Esophagus squamous epithelium (tissue), 5 donors: ENCODE data around the gene KNOP1. TPM values are rescaled to one million over a fixed set of nuclear protein-coding genes. Genes with fewer than 3 reads are reported as not detected.
"Not testable (repeated sequence)": the region's sequence is repeated elsewhere in the genome, so short reads cannot be mapped to it uniquely, and the experiment has no call there.

Experiments used
- DNase-seq: peaks from one replicate; lab custom pipeline; 2025; lab: John Stamatoyannopoulos, UW
- H3K27ac ChIP-seq, 4 donors: fragments of 200-600 bp; sonication (generic); one replicate each; pipeline ENCODE4 v1.5.1; 2016 to 2019; ENCODE audit warnings: mild to moderate bottlenecking in 1 of 4
- H3K27me3 ChIP-seq, 4 donors: fragments of 200-600 bp; sonication (generic); 1 replicate in 3 of 4; 2 replicates in 1 of 4; pipeline versions ENCODE4 v1.5.1 to v1.6.0; 2017 to 2021; ENCODE audit warnings: antibody characterized with exemption in 1 of 4
- H3K36me3 ChIP-seq, 3 donors: fragments of 200-600 bp; sonication (generic); one replicate each; pipeline ENCODE4 v1.5.1; 2016 to 2019
- H3K4me1 ChIP-seq, 3 donors: fragments of 200-600 bp; sonication (generic); one replicate each; pipeline ENCODE4 v1.5.1; 2017 to 2019
- H3K4me3 ChIP-seq, 4 donors: fragments of 200-600 bp; sonication (generic); 1 replicate in 3 of 4; 2 replicates in 1 of 4; pipeline ENCODE4 v1.5.1; 2016 to 2019; ENCODE audit warnings: mild to moderate bottlenecking in 2 of 4, moderate library complexity in 1 of 4
- H3K9me3 ChIP-seq, 3 donors: fragments of 200-600 bp; sonication (generic); one replicate each; pipeline ENCODE4 v1.5.1; 2016 to 2019
- POLR2A ChIP-seq, 4 donors: fragments of 450-650 bp; IDR thresholded peaks; one replicate each; pipeline ENCODE4 v1.6.1; 2017; ENCODE audit warnings: antibody characterized with exemption in 4 of 4, mild to moderate bottlenecking in 4 of 4, moderate library complexity in 3 of 4
- WGBS, 2 donors: methylation state at CpG; one replicate each; pipeline ENCODE4 v1.1.5; 2018; 5-methylcytosine and 5-hydroxymethylcytosine counted together
- intact Hi-C: fragments of 100-400 bp; cut with DNase I; formaldehyde crosslinking; loops from one replicate; pipeline ENCODE4 v1.15.0; 2022
- total RNA-seq, 4 donors: library from RNA; depleted of rRNA; stranded (reverse); fragments of >200 nt; gene quantifications; one replicate each; pipeline ENCODE4 v1.1.0, GENCODE V29; 2016
- TF ChIP-seq, protein P1 (sequence below), 6 experiments: fragments of 450-650 bp in 4 of 6; fragments of 200-600 bp in 2 of 6; sonication (generic) in 2 of 6; IDR thresholded peaks; one replicate each; pipeline ENCODE4 v1.5.1; 2016 to 2019; ENCODE audit warnings: antibody characterized with exemption in 6 of 6, mild to moderate bottlenecking in 4 of 6, moderate library complexity in 4 of 6
- donor health status: DM: yes; HTN: yes; CAD: no.

KNOP1 gene
- total RNA-seq, 4 donors from 2014 or later, result 9.0 to 14.3 (median 11.7) TPM

DNA sequence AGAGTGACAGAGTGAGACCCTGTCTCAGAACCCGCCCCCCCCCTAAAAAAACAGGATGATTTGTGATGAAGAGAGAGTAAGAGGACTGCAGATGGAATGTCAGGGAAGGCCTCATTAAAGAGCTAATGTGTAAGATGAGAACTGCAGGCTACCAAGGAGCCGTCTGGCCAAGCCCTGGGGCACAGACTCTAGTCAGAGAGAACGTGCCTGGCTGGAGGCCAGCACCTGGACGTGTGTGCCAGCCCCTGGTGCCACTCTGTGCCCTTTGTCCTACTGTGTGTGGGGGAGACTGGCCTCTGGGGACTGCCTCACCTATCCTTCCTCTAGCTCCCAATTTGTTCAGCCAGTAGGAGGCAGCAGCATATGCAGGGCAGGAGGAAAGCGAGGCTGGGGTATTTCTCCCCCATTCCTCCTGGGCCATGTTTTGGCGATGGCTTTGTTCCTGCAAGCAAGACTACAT, 37.1 kb downstream of the KNOP1 start:
- no peak for TF ChIP-seq POLR2A (IDR thresholded peaks at IDR 0.05)
- TF ChIP-seq, protein P1, sequence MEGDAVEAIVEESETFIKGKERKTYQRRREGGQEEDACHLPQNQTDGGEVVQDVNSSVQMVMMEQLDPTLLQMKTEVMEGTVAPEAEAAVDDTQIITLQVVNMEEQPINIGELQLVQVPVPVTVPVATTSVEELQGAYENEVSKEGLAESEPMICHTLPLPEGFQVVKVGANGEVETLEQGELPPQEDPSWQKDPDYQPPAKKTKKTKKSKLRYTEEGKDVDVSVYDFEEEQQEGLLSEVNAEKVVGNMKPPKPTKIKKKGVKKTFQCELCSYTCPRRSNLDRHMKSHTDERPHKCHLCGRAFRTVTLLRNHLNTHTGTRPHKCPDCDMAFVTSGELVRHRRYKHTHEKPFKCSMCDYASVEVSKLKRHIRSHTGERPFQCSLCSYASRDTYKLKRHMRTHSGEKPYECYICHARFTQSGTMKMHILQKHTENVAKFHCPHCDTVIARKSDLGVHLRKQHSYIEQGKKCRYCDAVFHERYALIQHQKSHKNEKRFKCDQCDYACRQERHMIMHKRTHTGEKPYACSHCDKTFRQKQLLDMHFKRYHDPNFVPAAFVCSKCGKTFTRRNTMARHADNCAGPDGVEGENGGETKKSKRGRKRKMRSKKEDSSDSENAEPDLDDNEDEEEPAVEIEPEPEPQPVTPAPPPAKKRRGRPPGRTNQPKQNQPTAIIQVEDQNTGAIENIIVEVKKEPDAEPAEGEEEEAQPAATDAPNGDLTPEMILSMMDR (IDR thresholded peaks at IDR 0.05), result no peak
- H3K27me3 ChIP-seq, result no peaks in the 10 kb centered on the region
- no peaks in the 10 kb centered on the region for H3K4me1 ChIP-seq
- H3K4me3 ChIP-seq, result no peak overlapping the region
- H3K27ac ChIP-seq, result no peak overlapping the region
- H3K9me3 ChIP-seq, result no peaks in the 10 kb centered on the region
- WGBS, 2 donors, result 53 to 64% methylated on average over 3 to 6 of the region's 6 CpGs
- intact Hi-C loops, result no loop called here
- no peak for DNase-seq
- peaks cover 6 to 90% (median 8%) of the 10 kb centered on the region in 3 donors for H3K36me3 ChIP-seq

DNA sequence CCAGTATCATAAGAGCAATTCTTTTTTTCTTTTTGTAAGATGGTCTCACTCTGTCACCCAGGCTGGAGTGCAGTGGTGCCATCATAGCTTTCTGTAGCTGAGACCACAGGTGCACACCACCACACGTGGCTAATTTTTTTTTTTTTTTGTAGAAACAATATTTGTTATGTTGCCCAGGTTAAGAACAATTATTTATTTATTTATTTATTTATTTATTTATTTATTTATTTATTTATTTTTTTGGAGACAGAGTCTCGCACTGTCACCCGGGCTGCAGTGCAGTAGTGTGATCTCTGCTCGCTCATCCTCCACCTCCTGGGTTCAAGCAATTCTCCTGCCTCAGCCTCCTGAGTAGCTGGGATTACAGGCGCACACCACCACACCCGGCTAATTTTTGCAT, 38.7 kb downstream of the KNOP1 start:
- 87 to 94% methylated on average over 5 to 6 of the region's 6 CpGs for WGBS, 2 donors
- peaks cover 0 to 90% (median 8%) of the 10 kb centered on the region in 3 donors for H3K36me3 ChIP-seq
- H3K27ac ChIP-seq, intact Hi-C loops, DNase-seq, H3K27me3 ChIP-seq, H3K4me3 ChIP-seq, H3K9me3 ChIP-seq, H3K4me1 ChIP-seq: not testable (repeated sequence)

DNA sequence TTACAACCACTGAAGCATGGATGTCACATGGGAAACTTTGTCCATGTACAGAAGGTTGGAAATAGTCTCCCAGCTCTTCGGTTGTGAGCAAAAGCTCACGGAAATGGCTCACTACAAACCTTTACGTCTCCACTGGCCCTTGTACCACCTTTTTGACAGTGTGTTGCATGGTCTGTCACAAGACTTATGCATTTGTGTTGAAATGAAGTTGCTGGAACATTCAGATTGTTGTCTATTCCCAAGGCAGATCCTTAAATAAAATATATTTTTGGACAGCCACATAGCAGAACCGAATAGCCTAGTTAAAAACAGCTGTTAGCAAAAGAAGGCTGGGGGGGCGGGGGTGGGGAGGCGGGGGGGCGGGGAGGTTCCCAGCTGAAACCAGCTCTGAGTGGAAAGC, 39.2 kb downstream of the KNOP1 start:
- H3K4me1 ChIP-seq, result no peaks in the 10 kb centered on the region
- no peak for DNase-seq
- H3K4me3 ChIP-seq, result no peak overlapping the region
- 77 to 86% methylated on average over 4 to 7 of the region's 7 CpGs for WGBS, 2 donors
- no peaks in the 10 kb centered on the region for H3K27me3 ChIP-seq
- TF ChIP-seq, protein P1 (IDR thresholded peaks at IDR 0.05), result no peak
- no peak for TF ChIP-seq POLR2A (IDR thresholded peaks at IDR 0.05)
- intact Hi-C loops, result no loop called here
- peaks cover 0 to 87% (median 8%) of the 10 kb centered on the region in 3 donors for H3K36me3 ChIP-seq
- H3K27ac ChIP-seq, result no peak overlapping the region
- no peaks in the 10 kb centered on the region for H3K9me3 ChIP-seq

DNA sequence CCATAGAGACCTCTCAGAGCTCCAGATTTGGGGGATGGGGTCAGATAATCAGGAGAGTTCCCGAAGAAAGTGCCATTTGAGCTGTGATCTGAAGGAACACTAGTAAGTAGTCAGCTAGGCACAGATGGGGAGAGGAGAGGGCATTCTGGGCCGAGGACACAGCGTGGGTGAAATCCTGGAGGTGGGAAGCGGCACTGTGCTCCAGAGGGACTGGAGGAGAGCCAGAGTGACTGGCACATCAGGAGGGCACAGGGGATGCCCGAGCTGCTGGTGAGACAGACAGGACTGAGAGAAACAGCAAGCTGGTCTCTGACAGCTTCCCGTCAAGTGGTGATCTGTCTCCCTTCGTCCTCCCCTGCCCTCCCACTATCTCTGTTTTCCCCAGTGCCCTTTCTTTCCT, 40.6 kb downstream of the KNOP1 start:
- no peaks in the 10 kb centered on the region for H3K4me1 ChIP-seq
- intact Hi-C loops, result no loop called here
- peaks cover 0 to 85% (median 2%) of the 10 kb centered on the region in 3 donors for H3K36me3 ChIP-seq
- WGBS, 2 donors, result 81 to 86% methylated on average over 5 to 7 of the region's 7 CpGs
- H3K9me3 ChIP-seq, result no peaks in the 10 kb centered on the region
- DNase-seq, result no peak
- H3K27ac ChIP-seq, result no peak overlapping the region
- no peak overlapping the region for H3K4me3 ChIP-seq
- TF ChIP-seq, protein P1 (IDR thresholded peaks at IDR 0.05), result no peak
- TF ChIP-seq POLR2A (IDR thresholded peaks at IDR 0.05), result no peak
- no peaks in the 10 kb centered on the region for H3K27me3 ChIP-seq

DNA sequence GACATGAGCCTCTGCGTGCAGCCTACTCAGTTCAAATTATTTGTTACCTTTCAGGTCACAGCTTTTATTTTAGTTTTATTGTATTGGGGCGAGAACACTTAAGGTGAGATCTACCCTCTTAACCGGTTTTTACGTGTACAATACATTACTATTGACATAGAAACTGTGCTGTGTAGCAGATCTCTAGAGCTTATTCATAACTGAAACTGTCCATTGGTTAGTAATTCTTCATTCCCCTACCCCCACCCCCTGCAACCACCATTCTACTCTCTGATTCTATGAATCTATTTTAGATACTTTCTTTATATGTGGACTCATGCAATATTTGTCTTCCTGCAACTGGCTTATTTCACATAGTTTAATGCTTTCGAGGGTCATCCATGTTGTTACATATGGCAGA, 43.5 kb downstream of the KNOP1 start:
- peaks cover 0 to 86% (median 0%) of the 10 kb centered on the region in 3 donors for H3K36me3 ChIP-seq
- WGBS, 2 donors, result 98% methylated on average over 5 of the region's 5 CpGs
- no peaks in the 10 kb centered on the region for H3K9me3 ChIP-seq
- DNase-seq, result no peak
- H3K4me1 ChIP-seq, result no peaks in the 10 kb centered on the region
- no peaks in the 10 kb centered on the region for H3K27me3 ChIP-seq
- H3K4me3 ChIP-seq, result no peak overlapping the region
- intact Hi-C loops, result no loop called here
- no peak overlapping the region for H3K27ac ChIP-seq
- TF ChIP-seq, protein P1 (IDR thresholded peaks at IDR 0.05), result no peak
- TF ChIP-seq POLR2A (IDR thresholded peaks at IDR 0.05), result no peak

DNA sequence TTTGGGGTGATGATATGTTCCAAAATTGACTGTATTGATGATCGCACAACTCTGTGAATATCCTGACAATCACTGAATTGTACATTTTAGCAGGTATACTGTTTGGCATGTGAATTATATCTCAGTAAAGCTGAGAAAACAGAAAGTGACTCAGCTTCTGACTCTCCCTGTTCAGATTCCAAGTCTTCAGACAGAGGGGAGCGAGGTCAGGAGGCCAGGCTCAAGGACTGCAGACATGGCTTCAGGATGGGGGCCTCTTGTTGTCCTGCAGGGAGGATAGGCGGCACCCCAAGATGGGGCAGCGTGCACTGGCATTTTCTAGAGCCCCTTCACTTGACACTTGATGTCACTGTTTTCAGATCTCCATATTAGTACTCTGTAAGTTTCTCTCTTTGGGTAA, 45.6 kb downstream of the KNOP1 start:
- Histone ChIP-seq H3K4me3 (no peak overlapping the region), H3K9me3 (no peaks in the 10 kb centered on the region), H3K27me3 (no peaks in the 10 kb centered on the region), H3K36me3 (peaks cover 0 to 89% (median 0%) of the 10 kb centered on the region in 3 donors), H3K27ac (no peak overlapping the region), H3K4me1 (peaks cover 0 to under 1% (median 0%) of the 10 kb centered on the region in 3 donors)
- 87 to 96% methylated on average over 4 of the region's 4 CpGs for WGBS, 2 donors
- intact Hi-C loops, result no loop called here
- TF ChIP-seq POLR2A (IDR thresholded peaks at IDR 0.05), result no peak
- TF ChIP-seq, protein P1 (IDR thresholded peaks at IDR 0.05), result no peak
- DNase-seq, result no peak
